GM23248 (cell line): Measurements from ENCODE around the gene TXNRD1. TPM values are rescaled to one million over a fixed set of nuclear protein-coding genes. Genes with fewer than 3 reads are reported as not detected.
"Not testable (repeated sequence)": the region's sequence is repeated elsewhere in the genome, so short reads cannot be mapped to it uniquely, and the experiment has no call there.

Experiments
- DNase-seq: peaks from one replicate; pipeline ENCODE4 v3.0.0-alpha.2; 2015
- H2AFZ ChIP-seq: fragments of 200-600 bp; sonication (generic); 2 replicates; pipeline ENCODE4 v1.6.1; 2016; ENCODE audit warnings: antibody characterized with exemption
- H3F3A ChIP-seq: fragments of 200-600 bp; sonication (generic); 2 replicates; pipeline ENCODE4 v1.6.1; 2016; ENCODE audit warnings: mild to moderate bottlenecking, antibody characterized with exemption, mixed run types; ENCODE audit not compliant: insufficient read depth
- H3K27ac ChIP-seq: fragments of 200-600 bp; sonication (generic); 2 replicates; pipeline ENCODE4 v1.5.1; 2016; ENCODE audit warnings: mild to moderate bottlenecking
- H3K27me3 ChIP-seq: fragments of 200-600 bp; sonication (generic); replicated peaks from 2 replicates; pipeline ENCODE4 v1.6.1; 2016; ENCODE audit warnings: mild to moderate bottlenecking; ENCODE audit not compliant: insufficient read depth
- H3K36me3 ChIP-seq: fragments of 200-600 bp; sonication (generic); 2 replicates; pipeline ENCODE4 v1.6.1; 2016; ENCODE audit warnings: low read depth, mild to moderate bottlenecking
- H3K4me1 ChIP-seq: fragments of 200-600 bp; sonication (generic); 2 replicates; pipeline ENCODE4 v1.6.1; 2016; ENCODE audit warnings: mild to moderate bottlenecking; ENCODE audit not compliant: insufficient read depth
- H3K4me2 ChIP-seq: fragments of 200-600 bp; sonication (generic); one replicate; pipeline ENCODE4 v1.6.1; 2016; ENCODE audit warnings: mild to moderate bottlenecking; ENCODE audit not compliant: unreplicated experiment
- H3K4me3 ChIP-seq: fragments of 200-600 bp; sonication (generic); 2 replicates; pipeline ENCODE4 v1.5.1; 2016; ENCODE audit warnings: mild to moderate bottlenecking
- H3K79me2 ChIP-seq: fragments of 200-600 bp; sonication (generic); 2 replicates; pipeline ENCODE4 v1.6.1; 2016; ENCODE audit warnings: mild to moderate bottlenecking; ENCODE audit not compliant: insufficient read depth
- H3K9ac ChIP-seq: fragments of 200-600 bp; sonication (generic); 2 replicates; pipeline ENCODE4 v1.6.1; 2016; ENCODE audit warnings: mild to moderate bottlenecking
- H3K9me2 ChIP-seq: fragments of 200-600 bp; sonication (generic); 2 replicates; pipeline ENCODE4 v1.6.1; 2016; ENCODE audit warnings: mixed run types, mild to moderate bottlenecking, moderate library complexity; ENCODE audit not compliant: insufficient read depth
- H3K9me3 ChIP-seq: fragments of 200-600 bp; sonication (generic); one replicate; pipeline ENCODE4 v1.6.1; 2017; ENCODE audit warnings: low read depth
- H4K20me1 ChIP-seq: fragments of 200-600 bp; sonication (generic); 2 replicates; pipeline ENCODE4 v1.6.0; 2016; ENCODE audit not compliant: insufficient read depth
- EZH2 ChIP-seq: fragments of 200-600 bp; sonication (generic); IDR thresholded peaks from 2 replicates; pipeline ENCODE4 v1.6.1; 2018; ENCODE audit warnings: antibody characterized with exemption, mild to moderate bottlenecking; ENCODE audit not compliant: insufficient read depth, poor library complexity, severe bottlenecking
- EZH2phosphoT487 ChIP-seq: fragments of 200-600 bp; sonication (generic); IDR thresholded peaks from 2 replicates; pipeline ENCODE4 v1.6.1; 2018; ENCODE audit warnings: antibody characterized with exemption, moderate library complexity, mild to moderate bottlenecking, low read depth; ENCODE audit not compliant: insufficient read depth
- WGBS, 2 experiments: methylation state at CpG; one replicate each; pipeline ENCODE4 v1.1.6; 2015 to 2017; ENCODE audit warnings: low lambda C conversion rate in 2 of 2, low coverage in 1 of 2; ENCODE audit errors: missing lambda C conversion rate in 2 of 2; 5-methylcytosine and 5-hydroxymethylcytosine counted together
- in situ Hi-C: fragments of 300-500 bp; cut with MboI; formaldehyde crosslinking; loops from 2 replicates; pipeline ENCODE4 v1.15.0; 2020
- polyA plus RNA-seq: library from polyadenylated mRNA; unstranded; fragments of >200 nt; fragmentation: Nextera tagmentation; extraction: Ambion mirVana; gene quantifications from 2 replicates; pipeline ENCODE4 v1.2.1, GENCODE V29; 2016
- total RNA-seq: library from RNA; depleted of rRNA; stranded (reverse); fragments of >200 nt; shearing (Covaris generic); gene quantifications from 2 replicates; pipeline ENCODE4 v1.2.3, GENCODE V29; 2014

Gene TXNRD1
- total and polyA plus RNA-seq, 2 experiments from 2014 or later, result 255 to 477 TPM

DNA sequence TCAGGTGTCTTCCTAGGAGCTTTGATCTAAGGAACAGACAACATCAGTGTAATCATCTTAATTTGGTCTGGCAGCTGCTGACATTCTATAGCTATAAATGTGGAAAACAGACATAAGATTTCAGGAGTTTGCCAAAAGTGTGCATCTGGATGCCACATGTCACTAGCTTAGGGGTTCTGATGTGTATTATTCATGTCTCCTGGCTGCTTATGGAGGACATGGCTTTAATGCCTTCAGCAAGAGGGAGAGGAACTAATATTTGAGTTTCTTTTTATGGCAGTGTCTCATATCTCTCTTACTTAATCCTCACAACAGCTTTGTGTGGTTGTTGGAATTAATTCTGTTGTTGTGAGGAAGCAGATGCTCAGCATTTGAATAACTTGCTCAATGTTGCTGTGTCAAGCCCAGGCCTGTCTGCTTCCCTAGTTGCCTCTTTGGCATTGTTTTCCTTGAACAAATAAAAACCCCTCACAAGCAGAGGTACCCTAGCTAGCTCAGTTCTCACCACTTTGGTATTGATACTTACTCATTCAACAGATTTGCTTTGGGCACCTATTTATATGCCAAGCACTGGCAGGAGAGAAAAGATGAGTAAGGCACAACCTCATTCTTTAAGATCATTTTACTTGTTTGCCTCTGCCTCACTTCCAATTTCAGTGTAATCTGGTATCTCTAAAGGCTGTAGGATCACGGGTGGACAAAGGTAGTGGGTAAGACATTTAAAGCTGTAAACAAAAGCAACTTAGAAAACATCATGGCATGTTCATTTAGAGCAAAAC, 48.2 kb downstream of the TXNRD1 start:
- H3K27me3 ChIP-seq, result no peaks in the 10 kb centered on the region
- TF ChIP-seq EZH2 (no peak), EZH2phosphoT487 (no peak)
- H3K79me2 ChIP-seq, result no peaks in the 10 kb centered on the region
- H3K4me2 ChIP-seq, result peak overlapping the region; percentile 19
- no peaks in the 10 kb centered on the region for H3K9me2 ChIP-seq
- 4 to 5% methylated on average over 1 of the region's 1 CpG for WGBS, 2 experiments
- H3K4me3 ChIP-seq, result no peak overlapping the region
- peak overlapping the region; percentile 45 for H2AFZ ChIP-seq
- no peaks in the 10 kb centered on the region for H3K36me3 ChIP-seq
- H3K9me3 ChIP-seq, result no peaks in the 10 kb centered on the region
- peaks cover 13% of the 10 kb centered on the region for H3K4me1 ChIP-seq
- DNase-seq, result peak; percentile 65
- H3F3A ChIP-seq, result peaks cover 15% of the 10 kb centered on the region
- in situ Hi-C loops, result no loop called here
- H3K9ac ChIP-seq, result peak overlapping the region; percentile 37
- no peaks in the 10 kb centered on the region for H4K20me1 ChIP-seq
- H3K27ac ChIP-seq, result peak overlapping the region; percentile 45

DNA sequence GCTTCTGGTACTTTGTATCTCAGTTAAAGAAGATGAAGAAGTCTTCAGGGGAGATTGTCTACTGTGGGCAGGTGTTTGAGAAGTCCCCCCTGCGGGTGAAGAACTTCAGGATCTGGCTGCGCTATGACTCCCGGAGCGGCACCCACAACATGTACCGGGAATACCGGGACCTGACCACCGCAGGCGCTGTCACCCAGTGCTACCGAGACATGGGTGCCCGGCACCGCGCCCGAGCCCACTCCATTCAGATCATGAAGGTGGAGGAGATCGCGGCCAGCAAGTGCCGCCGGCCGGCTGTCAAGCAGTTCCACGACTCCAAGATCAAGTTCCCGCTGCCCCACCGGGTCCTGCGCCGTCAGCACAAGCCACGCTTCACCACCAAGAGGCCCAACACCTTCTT, 49.9 kb downstream of the TXNRD1 start:
- H3K79me2 ChIP-seq, H3K9ac ChIP-seq, H3K9me2 ChIP-seq, H4K20me1 ChIP-seq, H3K9me3 ChIP-seq, H3K27me3 ChIP-seq, in situ Hi-C loops, H3K4me2 ChIP-seq, H3K36me3 ChIP-seq, DNase-seq, H2AFZ ChIP-seq, H3K4me3 ChIP-seq, H3K27ac ChIP-seq: not testable (repeated sequence)
- 96 to 99% methylated on average over 19 to 24 of the region's 24 CpGs for WGBS, 2 experiments
- Histone ChIP-seq H3K4me1 (peaks cover 13% of the 10 kb centered on the region), H3F3A (peaks cover 15% of the 10 kb centered on the region)

- in situ Hi-C loops, result no loop called here
- TF ChIP-seq EZH2phosphoT487 (no peak), EZH2 (no peak)
- no peaks in the 10 kb centered on the region for H3F3A ChIP-seq
- H3K79me2 ChIP-seq, result no peaks in the 10 kb centered on the region
- H3K9me3 ChIP-seq, result no peaks in the 10 kb centered on the region
- H3K4me2 ChIP-seq, result no peak overlapping the region
- H3K36me3 ChIP-seq, result no peaks in the 10 kb centered on the region
- H3K9ac ChIP-seq, result no peak overlapping the region
- H3K27ac ChIP-seq, result no peak overlapping the region
- no peaks in the 10 kb centered on the region for H3K9me2 ChIP-seq
- WGBS, 2 experiments, result 91 to 92% methylated on average over 11 of the region's 11 CpGs
- no peak for DNase-seq
- H3K4me1 ChIP-seq, result peaks cover 6% of the 10 kb centered on the region; the same call in 1 of the 2 replicates
- H3K27me3 ChIP-seq, result no peaks in the 10 kb centered on the region
- H3K4me3 ChIP-seq, result no peak overlapping the region
- no peaks in the 10 kb centered on the region for H4K20me1 ChIP-seq
- H2AFZ ChIP-seq, result no peak overlapping the region
These were observed 57.4 kb downstream of the TXNRD1 start for GRCh38 chr12:104272938-104273337.

DNA sequence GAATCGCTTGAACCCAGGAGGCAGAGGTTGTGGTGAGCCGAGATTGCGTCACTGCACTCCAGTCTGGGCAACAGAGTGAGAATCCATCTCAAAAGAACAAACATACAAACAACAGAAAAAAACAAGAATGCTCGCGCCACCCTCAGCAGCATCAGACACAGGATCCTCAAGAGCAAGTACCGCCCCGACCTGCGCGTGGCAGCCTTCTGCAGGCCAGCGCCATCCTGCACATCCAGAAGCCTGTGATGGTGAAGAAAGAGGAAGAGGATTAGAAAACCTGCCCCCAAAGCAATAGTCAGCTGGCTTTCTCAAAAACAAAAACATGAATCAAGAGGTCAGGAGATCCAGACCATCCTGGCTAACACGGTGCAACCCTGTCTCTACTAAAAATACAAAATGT, 57.9 kb downstream of the TXNRD1 start:
- H3K36me3 ChIP-seq, result no peaks in the 10 kb centered on the region
- no peak for DNase-seq
- no peak overlapping the region for H3K4me2 ChIP-seq
- no peak overlapping the region for H3K9ac ChIP-seq
- H3K79me2 ChIP-seq, result no peaks in the 10 kb centered on the region
- no peaks in the 10 kb centered on the region for H3K9me2 ChIP-seq
- H3K4me1 ChIP-seq, result peaks cover 6% of the 10 kb centered on the region; the same call in 1 of the 2 replicates
- no peaks in the 10 kb centered on the region for H4K20me1 ChIP-seq
- WGBS, 2 experiments, result 95% methylated on average over 9 to 11 of the region's 11 CpGs
- no peak overlapping the region for H3K27ac ChIP-seq
- no peak overlapping the region for H3K4me3 ChIP-seq
- H3K9me3 ChIP-seq, result no peaks in the 10 kb centered on the region
- in situ Hi-C loops, result no loop called here
- no peak overlapping the region for H2AFZ ChIP-seq
- TF ChIP-seq EZH2, result no peak
- H3F3A ChIP-seq, result no peaks in the 10 kb centered on the region
- no peaks in the 10 kb centered on the region for H3K27me3 ChIP-seq
